ENCODE measurements around the gene SYS1.

SYS1 gene

DNA sequence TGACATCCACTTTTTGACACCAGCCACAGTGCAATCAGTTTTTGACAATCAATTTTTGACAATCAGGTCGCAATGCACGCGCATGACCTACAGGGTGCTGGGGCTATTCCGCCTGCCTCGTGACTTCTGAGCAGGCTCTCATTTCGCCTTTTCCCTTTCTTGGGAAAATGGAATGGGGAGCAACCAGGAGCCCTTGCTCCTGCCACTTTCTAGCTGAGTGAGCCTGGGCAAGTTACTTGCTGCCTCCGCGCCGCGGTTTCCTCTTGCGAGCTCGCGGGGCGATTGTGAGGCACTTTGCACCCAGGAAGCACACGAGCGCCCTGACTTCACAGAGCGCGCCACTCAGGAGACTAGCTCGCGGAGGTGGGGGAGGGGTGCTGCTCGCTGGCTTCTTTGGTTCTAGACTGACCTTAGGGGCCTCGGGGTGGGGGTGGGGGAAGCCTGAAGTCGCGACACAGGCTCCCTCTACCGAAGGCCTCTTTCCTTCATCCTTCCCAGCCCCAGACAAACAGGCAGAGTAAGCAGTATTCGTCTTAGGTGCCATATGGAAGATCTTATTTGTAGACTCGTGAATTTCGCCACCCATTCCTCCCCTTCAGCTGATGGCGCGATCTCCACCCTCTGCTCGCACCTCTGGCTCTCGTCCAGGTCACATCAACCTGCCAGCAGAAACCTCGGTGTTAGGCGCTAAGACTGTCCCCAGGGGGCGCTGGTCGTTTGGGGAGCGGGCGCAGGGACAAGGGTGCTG is 10.6 kb downstream of the SYS1 start:
- Histone ChIP-seq H3K4me1 (ENCODE audit: control insufficient read depth in 1 of 2, insufficient read depth in 2 of 2, low read length in 2 of 2) (peaks cover 0 to 15% of the 10 kb centered on the region in 2 donors), H3K27ac (ENCODE audit: low read length) (peak overlapping the region; percentile 56), H3K4me3 (ENCODE audit: low read depth in 1 of 2, low read length in 2 of 2) (peak overlapping the region; percentile 67 to 68), H3K36me3 (ENCODE audit: control insufficient read depth in 1 of 2, insufficient read depth in 2 of 2, low read length in 2 of 2) (peaks cover under 1 to 4% of the 10 kb centered on the region in 2 donors), H3K27me3 (ENCODE audit: low read depth, low read length) (no peaks in the 10 kb centered on the region), H3K9me3 (ENCODE audit: control insufficient read depth in 1 of 2, low read length in 2 of 2) (no peaks in the 10 kb centered on the region)

DNA sequence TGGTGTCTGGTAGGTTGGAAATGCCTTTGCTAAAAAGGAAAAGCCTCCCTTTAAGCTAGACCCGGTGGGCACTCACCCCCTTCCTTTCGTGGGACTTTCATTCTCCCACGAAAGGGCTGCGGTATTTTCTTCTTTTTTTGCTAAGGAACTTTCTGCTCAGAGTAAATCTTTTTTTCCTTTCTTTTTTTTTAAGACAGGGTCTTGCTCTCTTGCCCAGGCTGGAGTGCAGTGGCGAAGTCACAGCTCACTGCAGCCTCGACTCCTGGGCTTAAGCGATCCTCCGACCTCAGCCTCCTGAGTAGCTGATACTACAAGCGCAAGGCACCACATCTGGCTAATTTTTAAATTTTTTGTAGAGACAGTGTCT is 11.1 kb downstream of the SYS1 start:
- Histone ChIP-seq H3K4me1 (ENCODE audit: control insufficient read depth in 1 of 2, insufficient read depth in 2 of 2, low read length in 2 of 2) (peaks cover 0 to 15% of the 10 kb centered on the region in 2 donors), H3K9me3 (ENCODE audit: control insufficient read depth in 1 of 2, low read length in 2 of 2) (no peaks in the 10 kb centered on the region), H3K27ac (ENCODE audit: low read length) (peak overlapping the region; percentile 56), H3K27me3 (ENCODE audit: low read depth, low read length) (no peaks in the 10 kb centered on the region), H3K4me3 (ENCODE audit: low read depth in 1 of 2, low read length in 2 of 2) (peak overlapping the region; percentile 67 to 68), H3K36me3 (ENCODE audit: control insufficient read depth in 1 of 2, insufficient read depth in 2 of 2, low read length in 2 of 2) (no peaks in the 10 kb centered on the region)

DNA sequence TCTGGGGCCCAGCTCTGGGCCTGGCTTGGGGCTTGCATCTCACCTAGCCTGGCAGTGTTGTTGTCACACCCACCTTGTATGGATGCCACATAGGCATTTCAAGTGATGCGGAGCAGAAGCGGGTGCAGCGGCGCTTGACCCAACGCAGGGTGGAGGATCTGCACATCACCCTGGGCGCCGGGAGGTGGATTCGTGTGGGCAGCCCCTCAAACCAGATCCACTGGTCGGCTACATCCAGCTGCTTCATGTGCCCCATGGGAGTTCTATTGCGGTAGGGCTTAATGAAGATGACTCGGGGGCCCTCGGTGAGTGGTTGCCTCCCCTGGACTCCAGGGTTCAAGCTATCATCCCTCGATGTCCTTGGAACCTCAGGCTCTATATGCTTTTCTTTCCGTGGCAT is 12.0 kb downstream of the SYS1 start:
- no peak overlapping the region for H3K27ac ChIP-seq (ENCODE audit: low read length)
- H3K36me3 ChIP-seq (ENCODE audit: control insufficient read depth in 1 of 2, insufficient read depth in 2 of 2, low read length in 2 of 2), result no peaks in the 10 kb centered on the region
- no peaks in the 10 kb centered on the region for H3K9me3 ChIP-seq (ENCODE audit: control insufficient read depth in 1 of 2, low read length in 2 of 2)
- H3K4me3 ChIP-seq (ENCODE audit: low read depth in 1 of 2, low read length in 2 of 2), result no peak overlapping the region
- H3K4me1 ChIP-seq (ENCODE audit: control insufficient read depth in 1 of 2, insufficient read depth in 2 of 2, low read length in 2 of 2), result peaks cover 0 to 15% of the 10 kb centered on the region in 2 donors
- H3K27me3 ChIP-seq (ENCODE audit: low read depth, low read length), result no peaks in the 10 kb centered on the region

DNA sequence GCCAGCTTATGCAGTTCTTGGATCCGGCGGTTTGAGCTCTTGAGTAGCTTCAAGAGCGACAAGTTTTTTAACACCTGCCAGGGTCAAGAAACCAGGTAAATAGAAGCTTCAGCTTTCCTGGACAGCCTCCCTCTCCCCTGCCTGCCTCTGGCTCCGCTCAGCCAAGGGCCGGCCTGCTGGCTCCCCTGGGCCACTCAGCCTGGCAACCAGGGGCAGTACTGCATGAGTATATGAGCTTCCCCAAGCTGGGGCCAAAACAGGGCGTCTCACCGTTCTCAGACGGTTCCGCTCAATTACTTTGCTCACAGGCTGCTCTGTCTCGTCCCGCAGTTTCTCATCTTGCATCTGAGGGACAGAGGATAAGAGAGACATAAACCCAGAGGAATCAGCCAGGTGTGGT is 14.3 kb downstream of the SYS1 start:
- no peaks in the 10 kb centered on the region for H3K9me3 ChIP-seq (ENCODE audit: control insufficient read depth in 1 of 2, low read length in 2 of 2)
- H3K27me3 ChIP-seq (ENCODE audit: low read depth, low read length), result no peaks in the 10 kb centered on the region
- H3K27ac ChIP-seq (ENCODE audit: low read length), result no peak overlapping the region
- no peak overlapping the region for H3K4me3 ChIP-seq (ENCODE audit: low read depth in 1 of 2, low read length in 2 of 2)
- peaks cover 0 to 12% of the 10 kb centered on the region in 2 donors for H3K4me1 ChIP-seq (ENCODE audit: control insufficient read depth in 1 of 2, insufficient read depth in 2 of 2, low read length in 2 of 2)
- peaks cover 0 to 4% of the 10 kb centered on the region in 2 donors for H3K36me3 ChIP-seq (ENCODE audit: control insufficient read depth in 1 of 2, insufficient read depth in 2 of 2, low read length in 2 of 2)

DNA sequence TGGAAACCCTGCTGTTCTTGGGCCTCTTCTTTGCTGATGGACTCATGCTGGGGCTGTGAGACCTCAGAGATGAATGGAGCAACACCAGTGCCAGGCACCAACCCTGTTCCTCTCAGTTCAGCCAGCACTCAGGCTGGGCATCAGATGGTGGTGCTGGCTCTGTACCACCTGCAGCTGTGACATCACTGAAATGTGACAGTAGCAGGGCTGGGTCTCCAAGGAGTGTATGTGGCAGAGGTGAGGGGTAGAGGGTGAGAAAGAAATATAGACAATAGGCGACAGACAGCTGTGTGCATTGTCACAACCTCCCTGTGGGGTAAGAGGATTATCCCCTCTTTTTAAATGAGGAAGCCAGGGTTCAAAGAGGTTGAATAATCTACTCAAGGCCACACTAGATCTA is 15.2 kb downstream of the SYS1 start, which contains the start of gene TP53TG5:
Gene TP53TG5, minus strand, starts transcription at position 135 of the 400 bp plus-strand sequence. Its CDS starts 89 bp downstream, at position 46.
- H3K27me3 ChIP-seq (ENCODE audit: low read depth, low read length), result no peaks in the 10 kb centered on the region
- peaks cover 0 to 4% of the 10 kb centered on the region in 2 donors for H3K36me3 ChIP-seq (ENCODE audit: control insufficient read depth in 1 of 2, insufficient read depth in 2 of 2, low read length in 2 of 2)
- peaks cover 0 to 4% of the 10 kb centered on the region in 2 donors for H3K4me1 ChIP-seq (ENCODE audit: control insufficient read depth in 1 of 2, insufficient read depth in 2 of 2, low read length in 2 of 2)
- no peak within 1 kb of the TSS for H3K4me3 ChIP-seq (ENCODE audit: low read depth in 1 of 2, low read length in 2 of 2)
- H3K27ac ChIP-seq (ENCODE audit: low read length), result no peak within 1 kb of the TSS
- no peaks in the 10 kb centered on the region for H3K9me3 ChIP-seq (ENCODE audit: control insufficient read depth in 1 of 2, low read length in 2 of 2)

DNA sequence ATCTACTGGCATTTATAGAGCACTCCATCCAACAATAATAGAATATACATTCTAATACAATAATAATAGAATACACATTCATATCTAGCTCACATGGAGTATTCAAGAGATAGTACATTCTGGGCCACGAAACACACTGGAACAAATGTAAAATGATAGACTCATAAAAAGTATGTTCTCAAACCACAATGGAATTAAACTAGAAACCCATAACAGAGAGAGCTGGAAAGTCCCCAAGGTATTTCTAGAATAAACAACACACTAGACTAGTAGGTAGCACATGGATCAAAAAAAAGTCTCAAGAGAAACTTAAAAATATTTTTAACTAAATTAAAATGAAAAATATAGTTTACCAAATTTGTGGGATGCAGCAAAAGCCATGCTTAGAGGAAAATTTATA is 24.3 kb downstream of the SYS1 start:
- Histone ChIP-seq H3K27me3 (ENCODE audit: low read depth, low read length) (no peaks in the 10 kb centered on the region), H3K4me3 (ENCODE audit: low read depth in 1 of 2, low read length in 2 of 2) (no peak overlapping the region), H3K27ac (ENCODE audit: low read length) (no peak overlapping the region), H3K36me3 (ENCODE audit: control insufficient read depth in 1 of 2, insufficient read depth in 2 of 2, low read length in 2 of 2) (no peaks in the 10 kb centered on the region), H3K4me1 (ENCODE audit: control insufficient read depth in 1 of 2, insufficient read depth in 2 of 2, low read length in 2 of 2) (no peaks in the 10 kb centered on the region), H3K9me3 (ENCODE audit: control insufficient read depth in 1 of 2, low read length in 2 of 2) (peaks cover 0 to 2% of the 10 kb centered on the region in 2 donors)

DNA sequence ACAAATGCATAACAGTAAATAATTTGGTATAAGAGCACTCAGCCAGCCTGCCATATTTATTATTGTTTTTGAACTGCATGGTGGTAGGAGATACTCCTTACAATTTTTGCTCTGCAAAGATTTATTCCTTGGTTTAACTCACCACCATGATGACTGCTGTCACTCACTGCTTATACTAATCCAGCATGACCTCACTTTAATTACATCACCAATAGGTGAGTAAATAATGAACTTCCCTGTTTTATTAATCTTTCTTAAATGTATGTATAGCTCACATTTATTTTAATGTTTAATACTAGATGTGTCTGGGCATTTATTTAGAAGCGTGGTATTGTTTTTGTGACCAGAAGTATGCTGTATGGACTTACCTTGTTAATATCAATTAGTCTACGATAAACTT is 28.0 kb downstream of the SYS1 start:
- no peaks in the 10 kb centered on the region for H3K27me3 ChIP-seq (ENCODE audit: low read depth, low read length)
- H3K9me3 ChIP-seq (ENCODE audit: control insufficient read depth in 1 of 2, low read length in 2 of 2), result peaks cover 0 to 2% of the 10 kb centered on the region in 2 donors
- no peaks in the 10 kb centered on the region for H3K4me1 ChIP-seq (ENCODE audit: control insufficient read depth in 1 of 2, insufficient read depth in 2 of 2, low read length in 2 of 2)
- H3K4me3 ChIP-seq (ENCODE audit: low read depth in 1 of 2, low read length in 2 of 2), result no peak overlapping the region
- no peak overlapping the region for H3K27ac ChIP-seq (ENCODE audit: low read length)
- H3K36me3 ChIP-seq (ENCODE audit: control insufficient read depth in 1 of 2, insufficient read depth in 2 of 2, low read length in 2 of 2), result peaks cover 0 to 5% of the 10 kb centered on the region in 2 donors

DNA sequence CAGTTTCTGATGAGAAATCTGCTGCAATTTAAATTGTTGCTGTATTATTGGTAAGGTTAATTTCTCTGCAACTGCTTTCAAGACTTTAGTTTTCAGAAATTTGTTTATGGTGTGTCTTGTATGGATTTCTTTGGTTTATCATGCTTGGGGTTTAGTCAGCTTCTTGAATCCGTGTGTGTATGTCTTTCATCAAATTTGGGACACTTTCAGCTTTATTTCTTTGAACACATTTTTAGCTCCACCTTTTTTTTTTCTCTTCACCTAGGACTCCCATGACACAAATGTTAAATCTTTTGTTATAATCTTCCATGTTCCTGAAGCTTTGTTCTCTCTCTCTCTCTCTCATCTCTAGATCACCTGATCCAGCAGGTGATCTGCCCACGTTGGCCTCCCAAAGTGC is 28.6 kb downstream of the SYS1 start:
- Histone ChIP-seq H3K27me3 (ENCODE audit: low read depth, low read length) (no peaks in the 10 kb centered on the region), H3K27ac (ENCODE audit: low read length) (no peak overlapping the region), H3K9me3 (ENCODE audit: control insufficient read depth in 1 of 2, low read length in 2 of 2) (peaks cover 0 to 2% of the 10 kb centered on the region in 2 donors), H3K4me1 (ENCODE audit: control insufficient read depth in 1 of 2, insufficient read depth in 2 of 2, low read length in 2 of 2) (no peaks in the 10 kb centered on the region), H3K36me3 (ENCODE audit: control insufficient read depth in 1 of 2, insufficient read depth in 2 of 2, low read length in 2 of 2) (peaks cover 0 to 5% of the 10 kb centered on the region in 2 donors), H3K4me3 (ENCODE audit: low read depth in 1 of 2, low read length in 2 of 2) (no peak overlapping the region)

DNA sequence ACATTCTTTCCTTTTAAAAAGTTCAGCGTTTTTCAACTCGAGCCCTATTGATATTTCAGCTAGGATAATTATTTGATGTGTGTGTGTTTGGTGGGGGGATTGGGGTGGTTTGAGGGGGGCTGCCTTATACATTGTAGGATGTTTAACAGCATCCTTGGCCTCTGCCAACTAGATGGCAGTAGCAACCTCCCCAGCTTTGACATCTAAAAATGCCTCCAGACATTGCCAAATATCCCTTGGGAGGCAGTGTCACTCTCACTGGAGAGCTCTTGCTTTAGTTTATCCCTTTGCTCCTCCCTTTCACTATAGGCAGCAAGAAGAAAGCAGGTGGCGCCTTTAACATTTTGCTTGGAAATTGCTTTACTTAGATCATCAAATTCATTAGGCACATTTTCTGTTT is 29.8 kb downstream of the SYS1 start:
- no peaks in the 10 kb centered on the region for H3K4me1 ChIP-seq (ENCODE audit: control insufficient read depth in 1 of 2, insufficient read depth in 2 of 2, low read length in 2 of 2)
- H3K9me3 ChIP-seq (ENCODE audit: control insufficient read depth in 1 of 2, low read length in 2 of 2), result peaks cover 0 to 2% of the 10 kb centered on the region in 2 donors
- H3K4me3 ChIP-seq (ENCODE audit: low read depth in 1 of 2, low read length in 2 of 2), result no peak overlapping the region
- peaks cover 0 to 5% of the 10 kb centered on the region in 2 donors for H3K36me3 ChIP-seq (ENCODE audit: control insufficient read depth in 1 of 2, insufficient read depth in 2 of 2, low read length in 2 of 2)
- no peak overlapping the region for H3K27ac ChIP-seq (ENCODE audit: low read length)
- H3K27me3 ChIP-seq (ENCODE audit: low read depth, low read length), result no peaks in the 10 kb centered on the region

DNA sequence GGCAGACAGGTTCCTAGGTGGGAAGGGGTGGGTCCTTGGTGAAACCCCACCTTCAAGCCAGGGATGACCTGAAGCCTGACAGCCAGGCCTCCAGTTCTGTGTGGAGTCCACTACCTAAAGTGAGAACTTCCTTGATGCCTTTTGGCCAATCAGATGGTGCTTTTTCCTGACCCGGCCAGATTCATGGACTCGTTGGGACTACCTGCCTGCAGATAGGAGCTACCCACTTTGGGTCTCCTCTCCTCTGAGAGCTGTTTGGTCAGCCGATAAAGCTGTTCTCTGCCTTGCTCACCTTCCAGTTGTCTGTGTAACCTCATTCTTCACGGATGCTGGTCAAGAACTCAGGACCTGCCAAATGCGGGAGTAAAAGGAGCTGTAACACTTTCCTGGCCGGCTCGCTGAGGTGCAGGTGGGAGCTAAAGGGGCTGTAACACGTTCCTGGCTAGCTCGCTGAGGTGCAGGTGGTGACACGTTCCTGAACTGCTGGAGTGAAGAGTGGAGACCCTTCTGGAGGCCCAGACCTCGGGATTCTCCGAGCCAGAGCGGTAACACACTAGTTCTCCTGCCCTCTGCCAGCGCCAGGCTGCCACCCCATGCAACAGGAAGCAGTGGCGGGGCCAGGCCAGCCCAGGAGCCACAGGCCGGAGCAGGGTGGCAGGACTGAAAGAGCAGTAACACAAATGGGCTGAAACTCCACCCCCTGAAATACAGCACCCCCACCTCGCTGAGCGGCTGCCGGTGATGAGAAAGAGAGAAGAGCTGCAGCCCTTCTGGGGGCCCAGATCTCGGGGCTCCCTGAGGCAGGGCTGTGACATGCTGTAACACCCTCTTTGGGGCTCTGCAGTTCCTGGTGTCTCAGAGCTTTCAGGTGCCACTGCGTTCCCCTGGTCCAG is 31.5 kb downstream of the SYS1 start:
- no peaks in the 10 kb centered on the region for H3K27me3 ChIP-seq (ENCODE audit: low read depth, low read length)
- no peak overlapping the region for H3K27ac ChIP-seq (ENCODE audit: low read length)
- no peaks in the 10 kb centered on the region for H3K4me1 ChIP-seq (ENCODE audit: control insufficient read depth in 1 of 2, insufficient read depth in 2 of 2, low read length in 2 of 2)
- no peaks in the 10 kb centered on the region for H3K9me3 ChIP-seq (ENCODE audit: control insufficient read depth in 1 of 2, low read length in 2 of 2)
- no peak overlapping the region for H3K4me3 ChIP-seq (ENCODE audit: low read depth in 1 of 2, low read length in 2 of 2)
- peaks cover 0 to 5% of the 10 kb centered on the region in 2 donors for H3K36me3 ChIP-seq (ENCODE audit: control insufficient read depth in 1 of 2, insufficient read depth in 2 of 2, low read length in 2 of 2)

DNA sequence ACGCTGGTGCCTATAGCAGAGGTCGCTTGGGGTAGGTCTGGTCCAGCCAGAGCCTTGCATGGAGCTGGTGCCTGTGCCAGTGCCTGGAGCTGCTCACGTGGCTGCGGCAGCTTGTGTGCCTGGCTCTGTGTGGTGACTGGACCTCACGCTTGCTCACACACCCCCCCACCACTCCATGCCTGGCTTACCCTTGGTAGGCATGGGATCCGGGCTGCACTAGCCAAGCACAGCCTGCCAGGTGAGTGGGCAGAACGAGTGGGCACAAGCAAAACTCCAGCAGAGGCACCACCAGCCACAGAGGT is 32.1 kb downstream of the SYS1 start:
- H3K27ac ChIP-seq (ENCODE audit: low read length), result no peak overlapping the region
- no peak overlapping the region for H3K4me3 ChIP-seq (ENCODE audit: low read depth in 1 of 2, low read length in 2 of 2)
- no peaks in the 10 kb centered on the region for H3K4me1 ChIP-seq (ENCODE audit: control insufficient read depth in 1 of 2, insufficient read depth in 2 of 2, low read length in 2 of 2)
- peaks cover 0 to 5% of the 10 kb centered on the region in 2 donors for H3K36me3 ChIP-seq (ENCODE audit: control insufficient read depth in 1 of 2, insufficient read depth in 2 of 2, low read length in 2 of 2)
- H3K9me3 ChIP-seq (ENCODE audit: control insufficient read depth in 1 of 2, low read length in 2 of 2), result no peaks in the 10 kb centered on the region
- no peaks in the 10 kb centered on the region for H3K27me3 ChIP-seq (ENCODE audit: low read depth, low read length)

Measured in muscle layer of duodenum (tissue), 2 donors.